HepG2 (cell line): ENCODE data around the gene SHLD1. TPM values are rescaled to one million over a fixed set of nuclear protein-coding genes. Genes with fewer than 3 reads are reported as not detected.

Source experiments
- AGO1 ChIP-seq: fragments of 200-400 bp; formaldehyde crosslinking; IDR thresholded peaks from 2 replicates; pipeline ENCODE4 v1.6.1; 2017; ENCODE audit warnings: mild to moderate bottlenecking, low read depth, low read length, moderate library complexity; ENCODE audit not compliant: poor library complexity, severe bottlenecking
- ARNT2 ChIP-seq: sonication (generic); formaldehyde crosslinking; IDR thresholded peaks from 2 replicates; pipeline ENCODE4 v1.8.0; 2022; ENCODE audit warnings: mild to moderate bottlenecking, low read depth, missing genetic modification reagents, moderate library complexity
- CAMTA2 ChIP-seq: sonication (generic); formaldehyde crosslinking; IDR thresholded peaks from 2 replicates; pipeline ENCODE4 v1.4.0; 2020; ENCODE audit warnings: mild to moderate bottlenecking, missing genetic modification reagents, borderline replicate concordance
- CBX2 ChIP-seq, 2 experiments: fragments of 200-600 bp in 1 of 2; sonication (generic); formaldehyde crosslinking in 1 of 2; IDR thresholded peaks; 2 replicates each; pipeline versions ENCODE4 v1.7.0 to v1.8.1; 2018 to 2022; ENCODE audit warnings: low read depth in 2 of 2, low read length in 1 of 2, mild to moderate bottlenecking in 1 of 2, missing genetic modification reagents in 1 of 2
- CREBL2 ChIP-seq: sonication (generic); formaldehyde crosslinking; IDR thresholded peaks from 2 replicates; pipeline ENCODE4 v1.8.1; 2023; ENCODE audit warnings: missing genetic modification reagents, mild to moderate bottlenecking, borderline replicate concordance
- ETV6 ChIP-seq: sonication (generic); formaldehyde crosslinking; conservative IDR thresholded peaks from 2 replicates; pipeline ENCODE4 v1.4.0; 2020; ENCODE audit warnings: missing genetic modification reagents
- MED1 ChIP-seq: sonication (generic); formaldehyde crosslinking; IDR thresholded peaks from 2 replicates; pipeline ENCODE4 v1.4.0; 2020; ENCODE audit warnings: missing genetic modification reagents
- NRL ChIP-seq: sonication (generic); formaldehyde crosslinking; IDR thresholded peaks from 2 replicates; pipeline ENCODE4 v1.5.0; 2020; ENCODE audit warnings: missing genetic modification reagents, mild to moderate bottlenecking, moderate library complexity, borderline replicate concordance
- SRSF4 ChIP-seq: fragments of 200-400 bp; formaldehyde crosslinking; IDR thresholded peaks from one replicate; pipeline ENCODE4 v1.6.1; 2018; ENCODE audit warnings: mild to moderate bottlenecking, low read depth, low read length, moderate library complexity; ENCODE audit not compliant: poor library complexity, severe bottlenecking
- STAT5B ChIP-seq: sonication (generic); formaldehyde crosslinking; IDR thresholded peaks from 2 replicates; pipeline ENCODE4 v1.4.0; 2020; ENCODE audit warnings: missing genetic modification reagents
- TBL1XR1 ChIP-seq: fragments of 150-350 bp; IDR thresholded peaks from 2 replicates; pipeline ENCODE4 v1.6.1; 2014; ENCODE audit warnings: borderline replicate concordance, low read length; ENCODE audit not compliant: partially characterized antibody
- TEAD2 ChIP-seq: sonication (generic); formaldehyde crosslinking; IDR thresholded peaks from 2 replicates; pipeline ENCODE4 v1.9.0; 2021; ENCODE audit warnings: missing genetic modification reagents
- ZGPAT ChIP-seq: IDR thresholded peaks from 2 replicates; pipeline ENCODE4 v1.6.1; 2016; ENCODE audit warnings: mild to moderate bottlenecking
- ZHX1 ChIP-seq: sonication (generic); formaldehyde crosslinking; IDR thresholded peaks from 2 replicates; pipeline ENCODE4 v1.8.1; 2022; ENCODE audit warnings: low read depth, mild to moderate bottlenecking, missing genetic modification reagents
- ZHX2 ChIP-seq, 2 experiments: sonication (generic) in 1 of 2; formaldehyde crosslinking in 1 of 2; IDR thresholded peaks; 2 replicates each; pipeline versions ENCODE4 v1.6.1 to v1.9.0; 2014 to 2022; ENCODE audit warnings: antibody characterized with exemption in 1 of 2, borderline replicate concordance in 1 of 2, inconsistent platforms in 1 of 2, low read depth in 1 of 2, missing genetic modification reagents in 1 of 2
- ZKSCAN1 ChIP-seq: fragments of 150-350 bp; IDR thresholded peaks from 2 replicates; pipeline ENCODE4 v1.6.1; 2014; ENCODE audit warnings: low read length
- ZNF3 ChIP-seq: IDR thresholded peaks from 2 replicates; pipeline ENCODE4 v1.7.0; 2017; ENCODE audit warnings: inconsistent platforms
- polyA plus RNA-seq, 8 experiments: library from polyadenylated mRNA; depleted of rRNA in 3 of 8; stranded (reverse) in 7 of 8; unstranded in 1 of 8; fragments of >200 nt; fragmentation: Illumina TruSeq in 4 of 8; extraction: Trizol in 4 of 8; gene quantifications; 2 replicates each; pipeline versions ENCODE4 v1.2.1 to v1.2.3, GENCODE V29; 2011 to 2016; ENCODE audit warnings: low read depth in 4 of 8, missing spikeins in 1 of 8, mixed read lengths in 1 of 8; ENCODE audit not compliant: insufficient read depth in 1 of 8
- total RNA-seq, 5 experiments: library from RNA; depleted of rRNA; stranded (reverse); fragments of >200 nt; fragmentation: Illumina TruSeq; extraction: Trizol; gene quantifications; 2 replicates each; pipeline ENCODE4 v1.2.3, GENCODE V29; 2016; ENCODE audit warnings: low read depth in 1 of 5

Gene SHLD1
- total and polyA plus RNA-seq, 2 of the 13 experiments (the other 11 are each of a cell fraction or from before 2014, with no cell fraction given), result 8.9 to 10.0 TPM

GRCh38 chr20:5779071-5779900, 29.1 kb downstream of the SHLD1 start (continued):
- no peak for TF ChIP-seq CBX2 (IDR thresholded peaks at IDR 0.05; ENCODE audit: low read depth, low read length)
- 0 out of 2 replicates have a peak, but pooled peaks have one; percentile 39 for TF ChIP-seq CBX2 (CRISPR knock-in tag; IDR thresholded peaks at IDR 0.05; ENCODE audit: low read depth)
- TF ChIP-seq ETV6 (CRISPR knock-in tag), result no peak
- no peak for TF ChIP-seq TEAD2 (CRISPR knock-in tag)
- TF ChIP-seq AGO1, result no peak
- TF ChIP-seq STAT5B (CRISPR knock-in tag), result no peak
- TF ChIP-seq ZNF3, result peak; percentile 63; the same call in 1 of the 2 replicates
- 0 out of 2 replicates have a peak, but pooled peaks have one; percentile 38 for TF ChIP-seq ZHX2 (IDR thresholded peaks at IDR 0.05; ENCODE audit: low read depth)
- no peak for TF ChIP-seq ZHX2 (CRISPR knock-in tag; IDR thresholded peaks at IDR 0.05; ENCODE audit: borderline replicate concordance)
- TF ChIP-seq ZHX1 (CRISPR knock-in tag), result peak; percentile 68; the same call in 1 of the 2 replicates
- TF ChIP-seq CAMTA2 (CRISPR knock-in tag), result no peak
- TF ChIP-seq CREBL2, result no peak
- peak; percentile 86 for TF ChIP-seq TBL1XR1
- no peak for TF ChIP-seq SRSF4
- TF ChIP-seq ZGPAT (CRISPR knock-in tag), result peak; percentile 93
- peak; percentile 97 for TF ChIP-seq MED1
- TF ChIP-seq NRL (CRISPR knock-in tag), result no peak
- peak; percentile 70; the same call in 1 of the 2 replicates for TF ChIP-seq ARNT2 (CRISPR knock-in tag)
- TF ChIP-seq ZKSCAN1, result peak; percentile 64
